KMS-11 (cell line): ENCODE data around the gene AUTS2.

ENCODE experiments used
- H2AFZ ChIP-seq: fragments of 200-600 bp; sonication (generic); 2 replicates; pipeline ENCODE4 v1.6.1; 2016; ENCODE audit warnings: antibody characterized with exemption, mixed run types, low read depth
- H3K27ac ChIP-seq: fragments of 200-600 bp; sonication (generic); 2 replicates; pipeline ENCODE4 v1.6.1; 2016; ENCODE audit warnings: mild to moderate bottlenecking, mixed run types
- H3K27me3 ChIP-seq: fragments of 200-600 bp; sonication (generic); 2 replicates; pipeline ENCODE4 v1.6.1; 2017; ENCODE audit warnings: mild to moderate bottlenecking, low read depth, mixed run types, moderate library complexity; ENCODE audit not compliant: insufficient read depth
- H3K36me3 ChIP-seq: fragments of 200-600 bp; sonication (generic); 2 replicates; pipeline ENCODE4 v1.6.1; 2017; ENCODE audit warnings: mild to moderate bottlenecking, mixed run types; ENCODE audit not compliant: insufficient read depth
- H3K4me1 ChIP-seq: fragments of 200-600 bp; sonication (generic); 2 replicates; pipeline ENCODE4 v1.6.1; 2016; ENCODE audit warnings: mild to moderate bottlenecking, low read depth, mixed run types; ENCODE audit not compliant: poor library complexity, severe bottlenecking
- H3K4me2 ChIP-seq: fragments of 200-600 bp; sonication (generic); 2 replicates; pipeline ENCODE4 v1.7.0; 2016; ENCODE audit warnings: mild to moderate bottlenecking, mixed run types
- H3K4me3 ChIP-seq: fragments of 200-600 bp; sonication (generic); IDR thresholded peaks from 2 replicates; pipeline ENCODE4 v1.6.1; 2017; ENCODE audit warnings: low read depth, low read length, mixed read lengths; ENCODE audit not compliant: insufficient read depth
- H3K79me2 ChIP-seq: fragments of 200-600 bp; sonication (generic); 2 replicates; pipeline ENCODE4 v1.6.1; 2016; ENCODE audit warnings: low read depth, mixed run types; ENCODE audit not compliant: insufficient read depth
- H3K9ac ChIP-seq: fragments of 200-600 bp; sonication (generic); 2 replicates; pipeline ENCODE4 v1.6.1; 2016; ENCODE audit warnings: mild to moderate bottlenecking, mixed run types
- H4K20me1 ChIP-seq: fragments of 200-600 bp; sonication (generic); 2 replicates; pipeline ENCODE4 v1.6.1; 2016; ENCODE audit warnings: mild to moderate bottlenecking, mixed run types; ENCODE audit not compliant: insufficient read depth
- CTCF ChIP-seq: fragments of 200-600 bp; sonication (generic); conservative IDR thresholded peaks from 2 replicates; pipeline ENCODE4 v1.6.1; 2017; ENCODE audit warnings: low read depth, mild to moderate bottlenecking, antibody characterized with exemption, low read length, moderate library complexity, mixed read lengths

The AUTS2 gene

GRCh38 chr7:70714506-70715038, 1116.3 kb downstream of the AUTS2 start:
- no peak overlapping the region for H3K27ac ChIP-seq
- H4K20me1 ChIP-seq, result peaks cover 93% of the 10 kb centered on the region
- H3K9ac ChIP-seq, result no peak overlapping the region
- 0 out of 2 replicates have a peak, but pooled peaks cover 3% of the 10 kb centered on the region for H3K36me3 ChIP-seq
- H3K4me3 ChIP-seq, result no peak overlapping the region
- no peak for TF ChIP-seq CTCF
- H3K79me2 ChIP-seq, result peaks cover 99% of the 10 kb centered on the region
- no peak overlapping the region for H2AFZ ChIP-seq
- no peak overlapping the region for H3K4me2 ChIP-seq
- H3K27me3 ChIP-seq, result no peaks in the 10 kb centered on the region
- peaks cover 46% of the 10 kb centered on the region for H3K4me1 ChIP-seq

DNA sequence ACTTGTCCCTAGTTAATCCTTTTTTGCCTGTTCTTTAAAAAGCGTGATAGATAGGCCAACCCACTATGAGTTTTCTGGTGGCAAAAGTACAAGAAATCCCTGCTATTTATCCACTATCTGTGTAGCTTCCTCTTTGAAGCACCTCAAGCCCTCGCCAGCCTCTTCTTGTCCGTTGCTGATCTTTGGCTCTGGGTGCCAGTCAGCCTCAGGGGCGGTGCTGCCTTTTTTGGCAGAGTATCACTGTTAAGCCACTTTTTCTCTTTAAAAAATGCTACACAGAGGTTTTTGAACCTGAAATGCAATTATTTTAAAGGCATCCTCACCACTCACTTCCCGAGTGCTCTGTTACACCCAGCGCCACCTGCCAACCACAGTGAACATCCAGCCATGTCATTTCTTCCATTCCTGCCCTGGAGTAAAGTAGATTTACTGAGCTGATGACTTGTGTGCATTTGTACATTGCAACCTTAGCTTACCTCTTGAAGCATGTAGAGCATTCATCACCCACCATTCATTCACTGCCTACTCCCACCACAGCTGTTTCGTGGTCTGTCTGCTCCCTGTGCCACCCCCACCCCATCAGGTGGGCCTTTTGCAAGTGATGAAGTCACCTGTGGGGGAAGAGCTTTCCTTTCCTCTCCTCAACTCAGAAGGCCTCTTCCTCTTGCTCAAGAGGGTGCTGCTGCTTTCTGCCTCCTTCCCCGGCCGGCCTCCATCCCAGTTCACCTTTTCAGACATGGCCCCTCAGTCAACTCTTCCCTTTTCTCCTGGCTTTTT, 1119.5 kb downstream of the AUTS2 start:
- Histone ChIP-seq H2AFZ (no peak overlapping the region), H3K4me2 (no peak overlapping the region), H3K79me2 (peaks cover 99% of the 10 kb centered on the region), H3K4me1 (peaks cover 59% of the 10 kb centered on the region), H3K27me3 (no peaks in the 10 kb centered on the region), H3K9ac (no peak overlapping the region), H3K27ac (no peak overlapping the region), H4K20me1 (peaks cover 92% of the 10 kb centered on the region), H3K4me3 (no peak overlapping the region), H3K36me3 (0 out of 2 replicates have a peak, but pooled peaks cover 3% of the 10 kb centered on the region)
- TF ChIP-seq CTCF, result no peak

- no peak overlapping the region for H3K4me2 ChIP-seq
- H3K27me3 ChIP-seq, result no peaks in the 10 kb centered on the region
- no peak overlapping the region for H2AFZ ChIP-seq
- TF ChIP-seq CTCF, result no peak
- H3K79me2 ChIP-seq, result peaks cover 99% of the 10 kb centered on the region
- H3K4me1 ChIP-seq, result peaks cover 73% of the 10 kb centered on the region
- H3K27ac ChIP-seq, result no peak overlapping the region
- H3K36me3 ChIP-seq, result no peaks in the 10 kb centered on the region; the same call in 1 of the 2 replicates
- no peak overlapping the region for H3K4me3 ChIP-seq
- H3K9ac ChIP-seq, result no peak overlapping the region
- peaks cover 94% of the 10 kb centered on the region for H4K20me1 ChIP-seq
These were observed 1120.8 kb downstream of the AUTS2 start for GRCh38 chr7:70719125-70719524.

DNA sequence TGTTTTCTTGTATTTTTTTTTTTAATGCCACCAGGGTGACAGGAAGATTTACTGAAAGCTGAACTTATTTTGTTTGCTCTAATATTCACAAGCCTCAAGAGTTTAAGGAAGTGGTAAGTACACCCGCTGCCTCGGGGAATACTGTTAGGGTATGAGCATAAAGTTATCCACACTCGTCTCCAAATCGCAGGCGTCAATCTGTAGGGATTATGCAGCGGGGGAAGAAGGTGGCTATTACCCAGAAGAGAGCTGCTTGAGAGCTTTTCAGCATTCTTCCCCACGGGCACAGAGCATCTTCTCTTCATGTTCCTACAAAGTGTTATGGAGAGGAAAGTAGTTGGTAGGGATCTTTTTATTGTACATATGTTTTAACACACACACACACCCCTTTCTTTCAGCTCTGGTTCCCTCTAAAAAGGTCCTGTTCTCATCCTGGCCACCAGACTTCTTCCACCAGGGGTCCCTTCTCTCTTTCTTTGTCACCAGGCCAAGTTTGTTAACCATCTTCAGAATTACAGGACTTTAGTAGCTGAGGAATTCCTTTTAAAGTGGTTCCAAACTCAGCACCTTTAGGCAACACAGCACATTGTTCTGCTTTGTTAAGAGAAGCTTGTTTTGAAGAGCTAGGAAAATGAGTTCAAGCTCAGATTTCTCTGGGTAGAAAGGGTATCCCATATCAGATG, 1122.1 kb downstream of the AUTS2 start:
- no peaks in the 10 kb centered on the region; the same call in 1 of the 2 replicates for H3K36me3 ChIP-seq
- H3K9ac ChIP-seq, result no peak overlapping the region
- TF ChIP-seq CTCF, result no peak; the same call in 1 of the 2 replicates
- H3K4me3 ChIP-seq, result no peak overlapping the region
- no peaks in the 10 kb centered on the region for H3K27me3 ChIP-seq
- no peak overlapping the region for H3K27ac ChIP-seq
- peaks cover 75% of the 10 kb centered on the region for H3K4me1 ChIP-seq
- peaks cover 99% of the 10 kb centered on the region for H3K79me2 ChIP-seq
- peaks cover 92% of the 10 kb centered on the region for H4K20me1 ChIP-seq
- H3K4me2 ChIP-seq, result no peak overlapping the region
- no peak overlapping the region for H2AFZ ChIP-seq
